Mucosa of stomach (tissue), 1 donor: ENCODE data around the gene CECR2.
"Not testable (repeated sequence)": the region's sequence is repeated elsewhere in the genome, so short reads cannot be mapped to it uniquely, and the experiment has no call there.

Source experiments
- H3K27me3 ChIP-seq: one replicate; pipeline ENCODE4 v1.7.0; 2013; ENCODE audit warnings: mild to moderate bottlenecking, low read length; ENCODE audit not compliant: control insufficient read depth, insufficient read depth
- H3K36me3 ChIP-seq: one replicate; pipeline ENCODE4 v1.7.0; 2013; ENCODE audit warnings: low read length; ENCODE audit not compliant: control insufficient read depth, insufficient read depth
- H3K4me1 ChIP-seq: one replicate; pipeline ENCODE4 v1.7.0; 2013; ENCODE audit warnings: mild to moderate bottlenecking, low read length; ENCODE audit not compliant: control insufficient read depth, insufficient read depth
- H3K4me3 ChIP-seq: one replicate; pipeline ENCODE4 v1.7.0; 2013; ENCODE audit warnings: low read length
- H3K9ac ChIP-seq: one replicate; pipeline ENCODE4 v1.7.0; 2013; ENCODE audit warnings: mild to moderate bottlenecking, low read length, moderate library complexity
- H3K9me3 ChIP-seq: one replicate; pipeline ENCODE4 v1.7.0; 2013; ENCODE audit warnings: mild to moderate bottlenecking, low read length, moderate library complexity; ENCODE audit not compliant: control insufficient read depth
- donor health status: Pancreatic carcinoma.

CECR2 gene

DNA sequence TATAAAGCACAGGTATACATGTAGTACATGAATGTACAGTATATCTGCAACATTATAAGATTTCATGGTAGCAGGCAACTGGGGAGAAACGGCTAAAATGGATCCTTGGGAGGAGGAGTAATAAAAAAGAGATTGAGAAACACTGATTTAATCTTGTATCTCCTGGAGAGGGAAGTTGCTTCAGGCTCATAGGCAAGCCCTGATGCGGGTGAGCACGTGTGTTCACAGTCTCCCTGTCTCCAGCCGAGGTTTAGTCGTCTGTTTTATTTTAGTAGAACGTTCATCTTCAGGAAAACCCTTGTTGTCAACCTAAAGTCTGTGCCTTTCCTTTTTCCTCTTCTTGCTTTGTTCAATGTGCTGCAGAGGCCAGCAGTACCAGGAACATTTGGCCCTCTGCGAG, 172.2 kb downstream of the CECR2 start:
- no peaks in the 10 kb centered on the region for H3K9me3 ChIP-seq
- no peaks in the 10 kb centered on the region for H3K27me3 ChIP-seq
- H3K36me3 ChIP-seq, result no peaks in the 10 kb centered on the region
- H3K4me1 ChIP-seq, result no peaks in the 10 kb centered on the region
- H3K4me3 ChIP-seq, result no peak overlapping the region
- H3K9ac ChIP-seq, result no peak overlapping the region

DNA sequence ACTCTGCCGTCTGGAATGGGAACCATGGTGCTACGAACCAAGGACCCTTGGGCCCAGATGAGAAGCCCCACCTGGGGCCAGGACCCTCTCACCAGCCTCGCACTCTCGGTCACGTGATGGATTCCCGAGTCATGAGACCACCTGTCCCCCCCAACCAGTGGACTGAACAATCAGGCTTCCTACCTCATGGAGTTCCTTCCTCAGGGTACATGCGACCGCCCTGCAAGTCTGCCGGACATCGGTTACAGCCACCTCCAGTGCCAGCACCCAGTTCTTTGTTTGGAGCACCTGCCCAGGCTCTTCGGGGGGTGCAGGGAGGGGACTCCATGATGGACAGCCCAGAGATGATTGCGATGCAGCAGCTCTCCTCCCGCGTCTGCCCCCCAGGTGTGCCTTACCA, 173.2 kb downstream of the CECR2 start:
- H3K4me1 ChIP-seq, result no peaks in the 10 kb centered on the region
- H3K9me3 ChIP-seq, result no peaks in the 10 kb centered on the region
- no peaks in the 10 kb centered on the region for H3K36me3 ChIP-seq
- H3K27me3 ChIP-seq, result no peaks in the 10 kb centered on the region
- no peak overlapping the region for H3K4me3 ChIP-seq
- H3K9ac ChIP-seq, result no peak overlapping the region

DNA sequence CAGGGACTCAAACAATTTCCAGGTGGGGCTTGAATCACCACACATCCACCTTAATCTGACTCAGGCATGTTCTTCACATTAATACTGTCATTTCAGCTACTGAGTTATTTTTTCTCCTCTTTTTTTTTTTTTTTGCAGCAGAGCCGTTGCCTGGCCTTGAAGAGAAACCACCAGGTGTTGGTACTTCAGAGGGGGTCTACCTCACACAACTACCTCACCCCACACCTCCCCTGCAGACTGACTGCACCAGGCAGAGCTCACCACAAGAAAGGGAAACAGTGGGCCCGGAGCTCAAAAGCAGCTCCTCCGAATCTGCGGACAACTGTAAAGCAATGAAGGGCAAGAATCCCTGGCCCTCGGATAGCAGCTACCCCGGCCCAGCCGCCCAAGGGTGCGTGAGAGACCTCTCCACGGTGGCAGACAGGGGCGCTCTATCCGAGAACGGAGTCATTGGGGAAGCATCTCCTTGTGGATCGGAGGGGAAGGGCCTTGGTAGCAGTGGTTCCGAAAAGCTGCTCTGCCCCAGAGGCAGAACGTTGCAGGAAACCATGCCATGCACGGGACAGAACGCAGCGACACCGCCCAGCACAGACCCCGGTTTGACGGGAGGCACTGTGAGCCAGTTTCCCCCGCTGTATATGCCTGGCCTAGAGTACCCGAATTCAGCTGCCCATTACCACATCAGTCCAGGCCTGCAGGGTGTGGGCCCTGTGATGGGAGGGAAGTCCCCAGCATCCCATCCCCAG, 178.9 kb downstream of the CECR2 start:
- no peaks in the 10 kb centered on the region for H3K4me1 ChIP-seq
- no peak overlapping the region for H3K9ac ChIP-seq
- H3K36me3 ChIP-seq, result no peaks in the 10 kb centered on the region
- no peaks in the 10 kb centered on the region for H3K9me3 ChIP-seq
- no peaks in the 10 kb centered on the region for H3K27me3 ChIP-seq
- no peak overlapping the region for H3K4me3 ChIP-seq

DNA sequence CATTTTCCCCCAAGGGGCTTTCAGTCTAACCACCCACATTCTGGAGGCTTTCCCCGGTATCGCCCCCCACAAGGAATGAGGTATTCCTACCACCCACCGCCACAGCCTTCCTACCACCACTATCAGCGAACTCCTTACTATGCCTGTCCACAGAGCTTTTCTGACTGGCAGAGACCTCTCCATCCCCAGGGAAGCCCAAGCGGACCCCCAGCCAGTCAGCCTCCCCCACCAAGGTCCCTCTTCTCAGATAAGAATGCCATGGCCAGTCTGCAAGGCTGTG, 179.4 kb downstream of the CECR2 start:
- no peak overlapping the region for H3K9ac ChIP-seq
- no peaks in the 10 kb centered on the region for H3K36me3 ChIP-seq
- no peaks in the 10 kb centered on the region for H3K4me1 ChIP-seq
- H3K4me3 ChIP-seq, result no peak overlapping the region
- H3K27me3 ChIP-seq, result no peaks in the 10 kb centered on the region
- H3K9me3 ChIP-seq, result no peaks in the 10 kb centered on the region

DNA sequence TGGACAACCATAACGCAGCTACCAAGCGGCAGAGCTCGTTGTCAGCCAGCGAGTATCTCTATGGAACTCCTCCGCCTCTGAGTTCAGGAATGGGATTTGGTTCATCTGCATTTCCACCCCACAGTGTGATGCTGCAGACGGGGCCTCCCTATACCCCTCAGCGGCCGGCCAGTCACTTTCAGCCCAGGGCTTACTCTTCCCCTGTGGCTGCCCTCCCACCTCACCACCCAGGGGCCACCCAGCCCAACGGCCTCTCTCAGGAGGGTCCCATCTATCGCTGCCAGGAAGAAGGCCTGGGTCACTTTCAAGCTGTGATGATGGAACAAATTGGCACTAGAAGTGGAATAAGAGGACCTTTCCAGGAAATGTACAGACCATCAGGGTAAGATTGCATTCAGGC, 179.9 kb downstream of the CECR2 start:
- no peak overlapping the region for H3K9ac ChIP-seq
- H3K4me3 ChIP-seq, result no peak overlapping the region
- no peaks in the 10 kb centered on the region for H3K27me3 ChIP-seq
- no peaks in the 10 kb centered on the region for H3K4me1 ChIP-seq
- no peaks in the 10 kb centered on the region for H3K36me3 ChIP-seq
- no peaks in the 10 kb centered on the region for H3K9me3 ChIP-seq

DNA sequence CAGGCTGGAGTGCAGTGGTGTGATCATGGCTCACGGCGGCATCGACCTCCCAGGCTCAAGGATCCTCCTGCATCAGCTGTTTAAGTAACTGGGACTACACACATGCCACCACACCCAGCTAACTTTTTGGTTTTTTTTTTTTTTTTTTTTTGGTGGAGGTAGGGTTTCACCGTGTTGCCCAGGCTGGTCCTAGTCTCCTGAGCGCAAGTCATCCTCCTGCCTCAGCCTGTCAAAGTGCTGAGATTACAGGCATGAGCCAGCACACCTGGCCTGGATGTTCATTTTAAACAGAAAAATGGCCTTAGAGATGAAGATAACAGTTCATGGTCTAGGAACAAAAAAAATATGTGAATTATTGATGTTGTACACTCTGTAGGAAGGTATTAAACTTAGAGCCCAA, 180.4 kb downstream of the CECR2 start:
- no peaks in the 10 kb centered on the region for H3K9me3 ChIP-seq
- no peak overlapping the region for H3K9ac ChIP-seq
- no peaks in the 10 kb centered on the region for H3K4me1 ChIP-seq
- H3K4me3 ChIP-seq, result no peak overlapping the region
- no peaks in the 10 kb centered on the region for H3K27me3 ChIP-seq
- no peaks in the 10 kb centered on the region for H3K36me3 ChIP-seq

DNA sequence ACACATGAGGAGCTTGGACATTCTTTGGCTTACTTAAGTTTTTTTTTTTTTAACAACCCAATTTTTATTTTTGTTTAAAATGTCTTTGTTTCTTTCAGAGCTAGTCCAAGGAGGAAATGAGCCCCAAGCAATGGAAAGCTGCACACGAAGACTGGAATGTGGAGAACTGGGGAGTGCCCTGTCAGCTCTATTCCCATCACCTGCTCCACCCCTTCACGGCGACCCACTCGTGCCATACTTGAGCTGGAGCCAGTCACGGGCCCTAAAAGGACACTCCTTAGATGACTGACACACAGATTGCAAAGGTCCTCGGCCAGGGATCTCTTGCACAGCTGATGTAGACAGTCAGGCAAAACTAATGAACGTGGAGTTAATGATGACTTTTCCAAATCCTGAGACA, 183.5 kb downstream of the CECR2 start:
- Histone ChIP-seq H3K36me3 (no peaks in the 10 kb centered on the region), H3K4me1 (no peaks in the 10 kb centered on the region), H3K9me3 (no peaks in the 10 kb centered on the region), H3K27me3 (no peaks in the 10 kb centered on the region), H3K9ac (no peak overlapping the region), H3K4me3 (no peak overlapping the region)

DNA sequence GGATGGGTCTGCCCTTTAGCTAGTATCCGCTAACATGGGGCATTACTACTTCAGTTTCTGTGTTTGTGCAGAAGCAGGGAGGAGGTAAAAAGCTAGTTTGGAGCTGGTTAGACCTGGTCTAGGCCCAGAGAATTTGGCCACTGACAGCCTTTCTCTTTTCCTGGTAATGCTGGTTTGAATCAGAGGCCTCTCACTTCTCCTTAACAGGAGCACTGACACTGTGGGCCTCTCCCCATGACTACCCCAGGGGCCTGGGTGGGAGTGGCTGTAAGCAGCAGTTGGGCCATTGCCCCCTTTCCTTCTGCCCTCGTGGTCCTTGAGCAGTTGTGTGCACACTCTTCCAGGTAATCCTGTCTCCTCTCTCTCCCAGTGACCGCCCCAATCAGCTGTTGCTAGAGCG, 185.6 kb downstream of the CECR2 start:
- no peak overlapping the region for H3K9ac ChIP-seq
- no peaks in the 10 kb centered on the region for H3K27me3 ChIP-seq
- no peaks in the 10 kb centered on the region for H3K4me1 ChIP-seq
- no peaks in the 10 kb centered on the region for H3K9me3 ChIP-seq
- no peaks in the 10 kb centered on the region for H3K36me3 ChIP-seq
- no peak overlapping the region for H3K4me3 ChIP-seq

DNA sequence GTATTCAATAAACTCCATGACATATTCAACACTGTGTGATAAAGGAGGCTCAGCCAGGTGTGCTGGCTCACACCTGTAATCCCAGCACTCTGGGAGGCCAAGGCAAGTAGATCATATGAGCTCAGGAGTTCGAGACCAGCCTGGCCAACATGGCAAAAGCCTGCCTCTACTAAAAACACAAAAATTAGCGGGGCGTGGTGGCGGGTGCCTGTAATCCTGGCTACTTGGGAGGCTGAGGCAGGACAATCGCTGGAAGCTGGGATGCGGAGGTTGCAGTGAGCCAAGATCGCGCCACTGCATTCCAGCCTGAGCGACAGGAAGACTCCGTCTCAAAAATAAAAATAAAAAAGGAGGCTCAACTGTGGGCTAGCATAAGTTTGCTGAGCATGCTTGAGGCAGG, 189.9 kb downstream of the CECR2 start:
- no peaks in the 10 kb centered on the region for H3K4me1 ChIP-seq
- no peaks in the 10 kb centered on the region for H3K27me3 ChIP-seq
- H3K4me3 ChIP-seq, result no peak overlapping the region
- no peaks in the 10 kb centered on the region for H3K36me3 ChIP-seq
- no peak overlapping the region for H3K9ac ChIP-seq
- H3K9me3 ChIP-seq, result no peaks in the 10 kb centered on the region

DNA sequence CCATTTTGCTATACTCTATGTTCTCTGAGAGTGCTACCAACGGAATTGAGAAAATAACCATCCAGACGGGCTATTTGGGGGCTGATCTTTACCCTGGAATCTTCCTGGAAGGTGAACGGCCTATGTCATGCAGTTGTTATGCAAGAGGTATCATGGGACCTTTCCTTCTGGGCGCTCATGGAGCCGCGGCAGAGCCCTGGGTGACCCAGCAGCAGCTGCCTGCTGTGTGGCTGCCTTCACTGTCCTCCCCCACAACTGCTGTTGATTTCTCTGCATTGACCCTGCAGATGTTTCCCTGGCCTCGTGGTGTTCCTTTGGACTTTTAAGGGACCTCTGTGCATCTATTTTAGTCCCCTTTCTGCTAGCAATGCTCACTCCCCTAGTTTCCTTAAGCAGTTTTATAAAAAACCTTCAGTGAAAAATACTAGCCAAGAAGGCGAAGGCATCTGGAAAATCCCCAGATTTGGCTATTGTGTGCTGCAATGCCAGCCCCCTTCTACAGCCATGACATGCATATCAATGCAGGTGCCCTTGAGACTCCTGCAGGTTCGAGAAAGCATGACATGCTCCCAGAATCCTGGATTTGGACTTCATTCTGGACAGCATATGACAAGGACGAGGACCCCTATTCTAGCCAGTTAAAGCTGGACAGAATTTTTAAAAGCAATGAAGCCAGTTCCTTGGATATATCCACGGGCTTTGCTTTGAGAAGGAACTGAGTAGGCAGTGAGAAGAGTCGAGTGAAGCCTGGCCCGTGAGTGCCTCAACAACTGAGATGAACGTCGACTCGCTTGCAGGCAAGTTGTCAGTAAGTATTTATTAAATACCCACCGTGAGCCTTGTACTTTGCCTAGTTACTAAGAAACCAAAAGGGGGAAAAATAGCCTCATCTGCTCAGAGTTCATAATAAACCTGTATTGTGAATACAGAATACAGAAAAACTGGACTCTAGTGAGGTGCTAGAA, 193.9 kb downstream of the CECR2 start, which contains the start of gene SLC25A18:
Gene SLC25A18 (plus strand): TSS at position 593 of the 965 bp plus-strand sequence. CDS start 16,447 bp downstream, outside the sequence.
- no peak within 1 kb of the TSS for H3K4me3 ChIP-seq
- H3K27me3 ChIP-seq, result no peaks in the 10 kb centered on the region
- H3K9ac ChIP-seq, result no peak within 1 kb of the TSS
- H3K36me3 ChIP-seq, result no peaks in the 10 kb centered on the region
- no peaks in the 10 kb centered on the region for H3K9me3 ChIP-seq
- H3K4me1 ChIP-seq, result no peaks in the 10 kb centered on the region

DNA sequence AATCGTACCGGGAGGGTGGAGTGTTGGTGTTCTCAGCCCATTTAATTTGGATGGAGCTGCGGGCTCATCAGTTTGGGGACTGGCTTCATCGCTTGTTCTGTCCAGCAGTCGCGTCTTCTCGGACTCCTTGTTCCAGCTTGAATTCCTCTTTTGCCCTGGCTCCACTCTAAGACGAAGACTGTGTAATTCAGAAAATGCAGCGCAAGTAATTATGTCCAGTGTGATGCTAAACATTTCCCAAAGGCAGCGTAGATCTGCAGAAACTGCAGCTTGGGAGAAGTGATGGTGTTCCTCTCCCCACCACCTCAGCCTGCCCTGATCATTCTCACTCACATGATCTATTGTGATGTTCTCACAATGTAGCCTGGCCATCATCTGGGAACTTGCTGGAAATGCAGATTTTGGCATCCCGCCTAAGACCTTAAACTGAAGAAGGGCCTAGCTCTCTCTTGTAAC, 194.7 kb downstream of the CECR2 start:
- Histone ChIP-seq H3K36me3 (no peaks in the 10 kb centered on the region), H3K27me3 (no peaks in the 10 kb centered on the region), H3K4me1 (no peaks in the 10 kb centered on the region), H3K9me3 (no peaks in the 10 kb centered on the region), H3K9ac (no peak overlapping the region), H3K4me3 (no peak overlapping the region)

DNA sequence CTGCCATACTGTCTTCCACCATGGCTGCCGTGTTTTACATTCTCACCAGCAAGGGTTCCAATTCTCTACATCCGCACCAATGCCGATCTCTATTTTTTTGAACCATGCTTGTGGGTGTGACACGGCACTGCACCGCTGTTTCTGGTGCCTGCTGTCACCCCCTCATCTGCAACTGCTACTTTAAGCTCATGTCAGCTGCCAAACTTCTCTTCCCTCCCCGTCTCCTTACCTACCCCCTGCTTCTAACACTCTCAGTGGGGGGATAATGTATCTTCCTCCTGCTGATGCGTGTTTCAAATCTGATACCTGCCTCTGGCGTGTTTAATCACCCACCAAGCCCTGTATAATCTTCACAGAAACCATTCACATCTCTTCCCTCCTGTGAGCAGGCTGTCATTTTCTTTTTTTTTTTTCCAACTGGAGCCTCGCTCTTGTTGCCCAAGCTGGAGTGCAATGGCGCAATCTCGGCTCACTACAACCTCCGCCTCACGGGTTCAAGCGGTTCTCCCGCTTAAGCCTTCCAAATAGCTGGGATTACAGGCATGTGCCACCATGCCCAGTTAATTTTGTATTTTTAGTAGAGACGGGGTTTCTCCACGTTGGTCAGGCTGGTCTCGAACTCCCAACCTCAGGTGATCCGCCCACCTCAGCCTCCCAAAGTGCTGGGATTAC, 196.9 kb downstream of the CECR2 start:
- not testable (repeated sequence) for H3K4me3 ChIP-seq, H3K9ac ChIP-seq, H3K36me3 ChIP-seq, H3K9me3 ChIP-seq, H3K27me3 ChIP-seq, H3K4me1 ChIP-seq
